ENCODE results near the gene ANKRD40CL.
"Not testable (repeated sequence)": the region's sequence is repeated elsewhere in the genome, so short reads cannot be mapped to it uniquely, and the experiment has no call there.

Gene ANKRD40CL, protein sequence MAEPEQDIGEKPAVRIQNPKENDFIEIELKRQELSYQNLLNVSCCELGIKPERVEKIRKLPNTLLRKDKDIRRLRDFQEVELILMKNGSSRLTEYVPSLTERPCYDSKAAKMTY

GRCh38 chr17:50767446-50767845 is at the start of gene ANKRD40CL:
TSS of gene ANKRD40CL (minus strand) at chr17:50767518. CDS start at chr17:50766913, 605 bp downstream.
- DNase-seq = no peak

DNA sequence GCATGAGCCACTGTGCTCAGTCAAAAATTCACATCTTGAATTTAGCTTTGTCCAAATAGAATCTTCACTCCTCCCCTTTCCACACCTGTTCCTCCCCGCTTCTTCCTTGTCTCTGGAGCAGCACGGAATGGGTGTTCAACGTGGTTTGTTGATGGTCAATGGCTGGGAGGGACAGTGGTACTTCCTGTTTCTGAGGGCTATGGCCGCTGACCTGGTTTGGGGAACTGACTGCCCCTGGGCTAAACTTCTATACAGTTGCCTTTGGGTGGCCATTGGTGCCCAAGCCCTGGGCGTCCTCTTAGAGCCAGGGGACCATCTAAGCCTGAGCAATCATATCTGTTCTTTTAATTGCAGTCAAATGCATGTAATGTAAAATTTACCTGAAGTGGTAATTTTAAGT is 49.0 kb upstream of the ANKRD40CL start:
- DNase-seq = no peak

DNA sequence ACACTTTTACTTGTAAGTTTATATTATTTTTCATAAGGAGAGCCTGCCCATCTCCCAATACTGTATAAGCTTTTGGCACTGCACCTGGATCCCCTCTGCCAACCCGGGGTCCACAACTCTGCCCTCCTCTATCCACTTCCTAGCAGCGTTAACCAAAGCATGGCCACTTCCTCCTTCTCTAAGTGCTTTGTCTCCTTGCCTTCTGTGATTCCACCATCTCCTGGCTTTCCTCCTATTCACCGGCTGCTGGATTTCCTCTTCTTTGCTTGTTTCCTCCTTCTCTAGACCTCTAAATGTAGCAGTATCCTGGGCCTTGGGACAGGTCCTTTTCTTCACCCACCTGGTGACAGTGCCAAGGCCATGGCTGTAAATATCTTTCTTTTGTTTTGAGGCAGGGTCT is 48.1 kb upstream of the ANKRD40CL start:
- DNase-seq = no peak

DNA sequence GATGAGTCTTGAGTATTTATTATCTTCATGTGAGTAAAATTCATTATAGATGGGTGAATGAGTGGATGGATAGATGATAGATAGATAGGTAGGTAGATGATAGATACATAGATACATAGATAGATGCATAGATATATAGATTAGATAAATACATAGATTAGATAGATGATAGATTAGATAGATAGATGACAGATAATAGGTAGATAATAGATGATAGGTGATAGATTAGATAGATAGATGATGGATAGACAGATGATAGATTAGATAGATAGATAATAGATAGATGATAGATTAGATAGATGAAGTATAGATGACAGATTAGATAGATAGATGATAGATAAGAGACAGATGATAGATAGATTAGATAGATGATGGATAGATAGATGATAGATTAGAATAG is 46.3 kb upstream of the ANKRD40CL start:
- DNase-seq = no peak

DNA sequence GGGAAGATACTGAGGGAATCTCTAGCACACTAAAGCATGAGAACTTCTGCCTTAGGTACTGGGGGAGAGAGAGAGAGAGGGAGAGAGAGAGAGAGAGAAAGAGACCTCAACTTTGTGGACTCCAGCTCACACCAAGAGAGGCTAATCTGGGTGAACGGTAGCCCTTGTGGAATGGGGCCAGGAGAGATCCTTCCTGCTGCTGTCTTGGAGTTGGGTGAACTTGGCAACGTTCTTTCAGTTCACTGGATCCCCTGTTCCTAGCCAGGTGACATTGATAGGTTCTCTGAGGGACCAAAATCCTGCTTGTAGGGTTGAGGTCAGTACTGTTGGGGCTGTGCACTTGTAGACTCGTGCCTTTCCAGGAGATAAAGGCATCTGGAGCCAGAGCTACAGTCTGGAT is 41.6 kb upstream of the ANKRD40CL start:
- DNase-seq = no peak

DNA sequence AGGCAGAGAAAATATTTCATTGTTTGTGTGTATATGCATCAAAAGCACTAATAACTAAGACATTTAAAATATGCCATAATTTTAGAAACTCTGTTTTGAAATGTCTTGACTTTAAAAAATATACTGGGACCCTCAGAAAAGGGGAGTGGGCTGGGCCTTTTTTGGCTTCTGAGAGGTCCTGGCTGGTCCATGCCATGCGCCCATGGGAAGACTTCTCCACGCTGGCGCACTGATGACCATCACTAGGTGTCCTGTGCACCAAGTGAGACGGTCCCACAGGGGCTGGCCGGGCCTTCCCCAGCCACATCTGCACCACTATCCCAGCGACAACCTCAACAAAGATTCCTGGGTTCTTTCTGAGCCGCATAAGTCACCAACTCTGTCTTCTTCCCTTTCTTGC is 41.1 kb upstream of the ANKRD40CL start:
- no peak for DNase-seq

DNA sequence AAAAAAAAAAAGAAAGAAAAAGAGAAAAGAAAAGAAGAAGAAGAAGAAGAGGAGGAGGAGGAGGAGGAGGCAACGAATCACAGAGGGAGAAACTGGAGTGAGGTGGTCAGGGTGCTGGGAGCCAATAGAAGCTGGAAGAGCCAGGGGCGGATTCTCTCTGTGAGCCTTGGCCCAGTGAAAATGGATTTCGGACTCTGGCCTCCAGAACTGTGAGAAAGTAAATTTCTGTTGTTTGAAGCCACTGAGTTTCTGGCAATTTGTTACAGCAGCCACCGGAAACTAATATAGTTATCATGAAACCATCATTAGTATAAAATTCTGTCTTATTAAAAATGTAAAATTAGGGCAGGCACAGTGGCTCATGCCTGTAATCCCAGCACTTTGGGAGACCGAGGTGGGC is 40.4 kb upstream of the ANKRD40CL start:
- DNase-seq = no peak

GRCh38 chr17:50807009-50807408 is 39.7 kb upstream of the ANKRD40CL start:
- no peak for DNase-seq

DNA sequence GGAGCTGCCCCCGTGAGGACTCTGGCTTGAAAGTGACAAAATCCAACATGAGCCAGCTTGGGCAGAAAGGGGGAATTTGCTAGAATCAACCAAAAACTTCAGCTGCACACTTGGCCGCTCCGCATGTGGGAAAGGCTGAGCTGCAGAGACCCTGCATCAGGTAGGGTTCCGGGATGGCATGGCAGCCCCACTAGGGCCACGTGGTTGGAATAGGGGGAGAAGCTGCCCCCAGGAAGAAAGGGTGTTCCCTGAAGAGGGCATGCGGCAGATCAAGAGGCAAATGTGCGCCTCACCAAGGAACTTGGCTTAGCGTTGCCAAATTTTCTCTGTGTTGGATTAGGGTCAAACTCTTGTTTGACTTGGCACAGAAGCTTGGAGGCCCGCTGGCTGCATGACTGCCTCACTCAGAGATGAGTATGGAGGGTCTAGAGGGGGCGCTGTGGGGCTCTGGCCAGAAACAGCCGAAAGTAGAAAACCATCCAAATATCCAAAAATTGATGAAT is 38.9 kb upstream of the ANKRD40CL start:
- DNase-seq = no peak

DNA sequence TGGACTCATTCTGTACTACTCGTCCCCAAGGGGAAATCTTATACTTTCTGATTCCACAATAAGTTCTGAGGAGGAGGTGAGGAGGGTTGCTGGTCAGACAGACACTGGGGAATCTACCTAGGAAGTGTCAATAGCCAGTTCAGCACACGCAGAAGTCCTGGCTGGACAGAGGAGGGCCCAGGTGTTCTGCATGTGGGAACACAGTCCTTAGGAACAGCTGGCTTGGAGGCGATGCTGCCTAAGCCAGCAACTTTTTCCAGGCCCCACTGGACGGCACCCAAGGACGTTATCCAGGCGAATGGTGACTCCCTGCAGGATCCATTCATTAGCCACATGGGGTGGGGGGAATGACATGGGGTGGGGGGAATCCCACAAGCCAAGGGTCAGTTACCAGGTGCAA is 38.2 kb upstream of the ANKRD40CL start:
- no peak for DNase-seq

DNA sequence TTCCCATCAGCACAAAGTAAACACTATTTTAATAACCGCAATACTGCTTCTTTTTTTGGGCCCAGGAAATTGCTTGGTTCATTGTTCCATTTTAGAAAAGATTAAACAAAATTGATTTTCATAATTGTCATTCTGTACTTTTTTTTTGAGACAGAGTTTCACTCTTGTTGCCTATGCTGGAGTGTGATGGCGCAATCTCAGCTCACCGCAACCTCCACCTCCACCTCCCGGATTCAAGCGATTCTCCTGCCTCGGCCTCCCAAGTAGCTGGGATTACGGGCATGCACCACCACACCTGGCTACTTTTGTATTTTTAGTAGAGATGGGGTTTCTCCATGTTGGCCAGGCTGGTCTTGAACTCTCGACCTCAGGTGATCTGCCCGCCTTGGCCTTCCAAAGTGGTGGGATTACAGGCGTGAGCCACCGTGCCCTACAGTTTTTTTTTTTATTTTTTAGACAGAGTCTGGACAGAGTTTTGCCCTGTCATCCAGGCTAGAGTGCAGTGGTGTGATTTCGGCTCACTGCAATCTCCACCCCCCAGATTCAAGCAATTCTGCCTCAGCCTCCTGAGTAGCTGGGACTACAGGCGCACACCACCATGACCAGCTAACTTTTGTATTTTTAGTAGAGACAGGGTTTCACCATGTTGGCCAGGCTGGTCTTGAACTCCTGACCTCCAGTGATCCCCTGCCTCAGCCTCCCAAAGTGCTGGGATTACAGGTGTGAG is 37.6 kb upstream of the ANKRD40CL start:
- DNase-seq = not testable (repeated sequence)

DNA sequence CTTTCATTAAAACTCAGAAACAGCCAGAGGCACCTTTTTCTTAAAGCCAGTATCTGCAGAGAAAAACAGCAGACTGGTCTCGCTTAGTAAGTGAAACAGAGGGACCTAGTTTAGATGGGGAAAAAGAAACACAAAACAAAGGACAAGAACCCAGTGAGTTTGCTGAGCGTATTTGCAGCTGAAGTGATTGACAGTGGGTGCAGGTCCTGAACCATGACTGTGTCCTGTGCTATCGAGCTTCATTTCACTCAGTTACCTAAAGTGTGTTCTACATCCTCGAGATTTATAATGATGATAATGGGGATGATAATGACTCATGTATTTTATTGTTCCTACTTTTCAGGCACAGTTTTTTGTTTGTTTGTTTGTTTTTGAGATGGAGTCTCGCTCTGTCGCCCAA is 36.4 kb upstream of the ANKRD40CL start:
- DNase-seq = no peak

DNA sequence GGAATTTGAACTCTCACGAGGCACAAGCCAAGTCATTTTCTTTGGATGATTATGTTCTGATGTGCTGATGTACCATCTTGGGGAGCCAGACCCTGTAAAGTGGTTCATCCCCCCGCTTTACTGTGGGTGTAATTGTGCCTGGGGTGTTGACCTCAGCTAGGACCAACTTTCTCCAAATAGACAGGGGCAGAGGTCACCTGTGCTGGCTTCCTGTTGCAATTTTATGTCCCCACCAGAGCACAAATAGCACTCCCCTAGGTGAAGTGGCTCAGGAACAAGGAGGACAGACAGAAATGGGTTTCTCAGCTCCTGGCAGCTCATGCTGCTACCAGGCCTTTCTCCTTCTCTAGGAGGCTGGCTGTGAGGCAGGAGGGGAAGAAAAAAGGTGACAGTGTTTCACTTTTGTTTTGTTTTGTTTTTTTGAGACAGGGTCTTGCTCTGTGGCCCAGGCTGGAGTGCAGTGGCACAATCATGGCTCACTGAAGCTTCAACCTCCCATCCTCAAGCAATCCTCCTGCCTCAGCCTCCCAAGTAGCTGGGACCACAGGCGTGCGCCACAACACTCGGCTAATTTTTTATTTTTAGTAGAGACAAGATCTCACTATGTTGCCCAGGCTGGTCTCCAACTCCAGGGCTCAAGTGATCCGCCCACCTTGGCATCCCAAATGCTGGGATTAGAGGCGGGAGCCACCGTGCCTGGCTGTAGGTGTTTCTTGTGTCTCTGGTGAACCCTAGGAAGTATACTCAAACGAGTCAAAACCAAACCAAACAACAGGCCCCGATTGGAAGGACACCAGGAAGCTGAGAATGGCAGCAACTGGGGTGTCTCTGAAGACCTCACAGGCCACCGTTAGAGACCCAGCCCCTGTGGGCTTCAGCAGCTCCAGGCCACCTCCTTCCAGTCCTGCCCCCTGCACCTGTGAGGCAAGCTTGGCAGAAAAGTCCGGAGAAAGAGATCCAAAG is 35.6 kb upstream of the ANKRD40CL start:
- DNase-seq = no peak

DNA sequence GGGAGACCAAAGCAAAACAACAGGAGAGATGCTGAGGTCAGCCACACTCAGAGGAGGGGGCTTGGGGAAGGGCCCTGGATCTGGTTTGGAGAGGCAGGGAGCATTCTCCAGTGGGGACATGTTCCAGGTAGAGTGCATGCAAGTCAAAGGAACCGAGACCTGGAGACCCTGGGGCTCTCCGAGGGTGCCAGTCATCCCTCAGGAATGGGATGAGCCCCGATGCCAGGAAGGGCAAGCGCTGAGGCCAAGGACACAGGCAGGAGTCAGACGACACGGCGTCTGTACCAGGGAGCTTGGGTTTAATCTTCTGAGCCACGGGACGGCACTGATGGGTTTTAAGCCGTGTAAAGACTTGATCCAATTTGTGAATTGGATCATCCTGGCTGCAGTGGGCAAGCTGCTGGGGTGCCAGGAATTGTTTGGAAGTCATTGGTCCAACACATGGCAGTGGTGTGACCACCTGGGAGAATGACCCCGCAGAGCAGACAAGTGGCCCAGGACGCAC is 32.9 kb upstream of the ANKRD40CL start:
- no peak for DNase-seq

- DNase-seq = no peak
Measured at GRCh38 chr17:50799582-50799981, 32.3 kb upstream of the ANKRD40CL start.

- DNase-seq = no peak
Measured at GRCh38 chr17:50798424-50799288, 31.3 kb upstream of the ANKRD40CL start.

- no peak for DNase-seq
Measured at GRCh38 chr17:50797135-50797810, 30.0 kb upstream of the ANKRD40CL start.

DNA sequence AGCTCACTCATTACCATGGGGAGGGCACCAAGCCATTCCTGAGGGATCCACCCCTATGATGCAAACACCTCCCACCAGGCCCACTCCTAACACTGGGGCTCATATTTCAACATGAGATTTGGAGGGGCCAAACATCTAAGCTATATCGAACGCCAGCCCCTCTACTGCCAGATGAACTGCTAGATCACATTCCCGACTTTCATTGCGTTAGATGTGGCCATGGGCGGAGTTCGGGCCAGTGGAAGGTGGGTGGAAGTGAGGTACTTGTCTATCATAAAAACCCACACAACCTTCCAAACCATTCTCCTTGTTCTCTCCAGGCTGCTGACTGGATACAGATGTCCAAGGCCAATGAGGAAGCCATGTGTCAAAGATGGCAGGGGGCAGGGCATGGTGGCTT is 27.0 kb upstream of the ANKRD40CL start:
- no peak for DNase-seq

- no peak for DNase-seq
Measured at GRCh38 chr17:50793007-50793406, 25.7 kb upstream of the ANKRD40CL start.

DNA sequence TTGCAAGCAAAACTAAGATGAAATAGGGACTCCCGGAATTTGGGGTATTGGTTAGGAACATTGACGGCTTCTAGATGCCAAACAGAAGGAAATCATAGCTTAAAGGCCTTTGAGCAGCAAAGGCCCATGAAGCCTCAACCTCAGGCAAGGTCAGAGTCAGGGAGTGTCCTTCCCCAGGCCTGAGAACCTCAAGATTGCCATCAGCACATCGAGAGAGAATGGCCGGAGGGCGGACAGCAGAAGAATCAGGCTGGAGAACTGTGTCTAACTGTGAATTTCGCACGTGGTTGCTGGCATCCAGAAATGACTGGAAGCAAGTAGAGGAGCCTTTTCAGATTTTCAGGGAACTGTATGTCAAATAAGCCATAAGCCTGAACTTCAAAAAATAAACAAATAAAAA is 24.8 kb upstream of the ANKRD40CL start:
- no peak for DNase-seq

DNA sequence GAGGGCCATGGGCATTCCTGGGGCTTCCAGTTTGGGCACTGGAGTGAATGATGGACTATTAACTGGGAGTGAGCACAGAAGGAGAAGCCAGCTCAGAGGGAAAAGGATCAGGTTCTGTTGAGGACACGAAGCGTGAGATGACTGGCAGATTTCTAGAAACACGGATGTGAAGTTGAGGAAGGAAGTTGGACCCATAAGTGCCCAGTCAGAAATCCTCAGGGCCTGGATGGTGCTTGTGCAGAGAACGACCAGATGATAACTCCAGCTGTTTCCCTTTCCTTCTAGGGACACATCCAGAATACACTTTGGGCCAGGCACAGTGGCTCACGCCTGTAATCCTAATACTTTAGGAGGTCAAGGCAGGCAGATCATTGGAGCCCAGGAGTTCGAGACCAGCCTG is 23.3 kb upstream of the ANKRD40CL start:
- DNase-seq = no peak

DNA sequence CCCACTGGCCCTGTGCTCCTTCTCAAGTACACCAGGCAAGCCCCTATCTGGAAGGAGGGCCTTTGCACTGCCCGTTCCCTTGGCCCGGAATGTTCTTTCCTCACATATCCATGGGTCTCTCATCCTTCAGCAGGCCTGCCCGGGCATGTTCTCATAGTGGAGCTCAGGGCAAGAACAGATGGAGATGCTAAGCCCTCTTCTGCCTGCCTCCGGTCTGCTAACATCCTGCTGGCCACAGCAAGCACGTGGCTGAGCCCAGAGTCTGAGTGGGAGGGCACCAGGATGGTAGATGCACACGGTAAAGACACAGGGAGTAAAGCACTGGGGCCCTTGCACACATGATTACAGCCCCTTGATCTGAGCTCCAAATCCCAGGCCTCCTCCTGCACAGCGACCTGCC is 19.8 kb upstream of the ANKRD40CL start:
- DNase-seq = no peak
